ENCODE results near the gene BRIP1. TPM values are rescaled to one million over a fixed set of nuclear protein-coding genes. Genes with fewer than 3 reads are reported as not detected.

BRIP1 gene
- total RNA-seq, 1 donor from 2014 or later, result not detected

DNA sequence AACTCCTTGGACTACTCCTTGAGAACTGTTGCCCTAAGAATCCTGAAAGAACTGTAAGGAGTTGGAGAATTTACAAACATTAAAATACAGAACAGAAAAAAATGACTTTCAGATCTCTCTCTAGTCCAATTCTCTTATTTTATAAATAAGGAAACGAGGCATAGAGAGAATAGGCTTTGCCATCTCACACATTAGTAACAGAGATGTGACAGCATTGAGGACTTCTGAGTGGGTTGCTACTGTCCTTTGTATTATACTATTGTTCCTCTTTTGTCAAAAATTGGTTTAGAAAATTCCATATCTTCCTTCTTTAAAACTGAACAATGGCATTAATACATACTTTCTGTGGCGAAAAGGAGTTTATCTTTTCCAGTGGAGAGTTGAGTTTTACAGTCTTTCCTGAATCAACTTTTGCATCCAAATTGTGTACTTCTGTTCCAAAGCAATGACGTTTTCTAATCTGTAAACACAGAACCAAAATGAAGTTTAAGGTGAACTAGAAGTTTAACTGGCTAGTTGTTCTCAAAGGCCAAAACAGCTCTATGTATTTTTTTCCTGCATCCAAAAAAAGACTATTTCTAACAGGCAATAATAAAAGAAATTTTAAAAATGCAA is 16.5 kb downstream of the BRIP1 start:
- Histone ChIP-seq H3K4me3 (no peak overlapping the region), H3K27me3 (no peaks in the 10 kb centered on the region), H3K36me3 (no peaks in the 10 kb centered on the region), H3K4me1 (no peaks in the 10 kb centered on the region), H3K27ac (no peak overlapping the region), H3K9me3 (no peaks in the 10 kb centered on the region)
- intact Hi-C loops (cut with DNase I), result no loop called here
- no peak for DNase-seq (ENCODE audit: low spot score in 2 of 2)
- TF ChIP-seq, protein P1, sequence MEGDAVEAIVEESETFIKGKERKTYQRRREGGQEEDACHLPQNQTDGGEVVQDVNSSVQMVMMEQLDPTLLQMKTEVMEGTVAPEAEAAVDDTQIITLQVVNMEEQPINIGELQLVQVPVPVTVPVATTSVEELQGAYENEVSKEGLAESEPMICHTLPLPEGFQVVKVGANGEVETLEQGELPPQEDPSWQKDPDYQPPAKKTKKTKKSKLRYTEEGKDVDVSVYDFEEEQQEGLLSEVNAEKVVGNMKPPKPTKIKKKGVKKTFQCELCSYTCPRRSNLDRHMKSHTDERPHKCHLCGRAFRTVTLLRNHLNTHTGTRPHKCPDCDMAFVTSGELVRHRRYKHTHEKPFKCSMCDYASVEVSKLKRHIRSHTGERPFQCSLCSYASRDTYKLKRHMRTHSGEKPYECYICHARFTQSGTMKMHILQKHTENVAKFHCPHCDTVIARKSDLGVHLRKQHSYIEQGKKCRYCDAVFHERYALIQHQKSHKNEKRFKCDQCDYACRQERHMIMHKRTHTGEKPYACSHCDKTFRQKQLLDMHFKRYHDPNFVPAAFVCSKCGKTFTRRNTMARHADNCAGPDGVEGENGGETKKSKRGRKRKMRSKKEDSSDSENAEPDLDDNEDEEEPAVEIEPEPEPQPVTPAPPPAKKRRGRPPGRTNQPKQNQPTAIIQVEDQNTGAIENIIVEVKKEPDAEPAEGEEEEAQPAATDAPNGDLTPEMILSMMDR (IDR thresholded peaks at IDR 0.05), result no peak

GRCh38 chr17:61846088-61846487 is 17.2 kb downstream of the BRIP1 start:
- no peak for DNase-seq (ENCODE audit: low spot score in 2 of 2)
- intact Hi-C loops (cut with DNase I), result no loop called here
- no peak overlapping the region for H3K4me3 ChIP-seq

DNA sequence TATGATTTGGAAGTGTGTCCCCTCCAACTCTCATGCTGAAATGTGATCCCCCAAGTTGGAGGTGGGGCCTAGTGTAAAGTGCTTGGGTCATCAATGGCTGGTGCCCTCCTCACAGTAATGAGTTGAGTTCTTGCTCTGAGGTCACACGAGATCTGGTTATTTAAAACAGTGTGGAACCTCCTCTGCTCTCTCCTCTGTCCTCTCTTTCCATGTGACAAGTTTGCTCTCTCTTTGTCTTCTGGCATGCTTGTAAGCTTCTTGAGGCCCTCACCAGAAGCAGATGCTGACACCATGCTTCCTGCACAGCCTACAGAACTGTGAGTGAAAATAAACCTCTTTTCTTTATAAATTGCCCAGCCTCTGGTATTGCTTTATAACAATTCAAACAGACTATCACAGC is 19.9 kb downstream of the BRIP1 start:
- no peaks in the 10 kb centered on the region for H3K4me1 ChIP-seq
- H3K27ac ChIP-seq, result no peak overlapping the region
- no peaks in the 10 kb centered on the region for H3K36me3 ChIP-seq
- no peak overlapping the region for H3K4me3 ChIP-seq
- TF ChIP-seq, protein P1 (IDR thresholded peaks at IDR 0.05), result no peak
- no peak for DNase-seq (ENCODE audit: low spot score in 2 of 2)
- H3K9me3 ChIP-seq, result no peaks in the 10 kb centered on the region
- intact Hi-C loops (cut with DNase I), result no loop called here
- H3K27me3 ChIP-seq, result no peaks in the 10 kb centered on the region

More at GRCh38 chr17:61846088-61846487, 17.2 kb downstream of the BRIP1 start:
- TF ChIP-seq, protein P1 (IDR thresholded peaks at IDR 0.05), result no peak
- Histone ChIP-seq H3K9me3 (no peaks in the 10 kb centered on the region), H3K27ac (no peak overlapping the region), H3K27me3 (no peaks in the 10 kb centered on the region), H3K4me1 (no peaks in the 10 kb centered on the region), H3K36me3 (no peaks in the 10 kb centered on the region)

DNA sequence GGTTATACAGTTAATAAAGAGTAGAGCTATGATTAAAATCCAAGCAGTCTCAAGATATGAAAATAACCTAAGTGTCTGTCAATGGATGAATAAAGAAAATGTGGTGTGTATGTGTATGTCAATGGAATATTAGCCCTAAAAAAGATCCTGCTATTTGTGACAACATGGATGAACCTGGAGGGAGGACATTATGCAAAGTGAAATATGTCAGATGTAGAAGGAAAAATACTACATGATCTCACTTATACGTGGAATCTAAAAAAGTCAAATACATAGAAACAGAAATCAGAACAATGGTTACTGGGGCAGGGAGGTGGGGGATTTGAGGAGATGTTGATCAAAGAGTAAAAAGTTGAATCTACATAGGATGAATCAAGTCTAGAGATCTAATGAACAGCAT is 20.4 kb downstream of the BRIP1 start:
- intact Hi-C loops (cut with DNase I), result no loop called here
- DNase-seq (ENCODE audit: low spot score in 2 of 2), result no peak
- H3K27ac ChIP-seq, result no peak overlapping the region

GRCh38 chr17:61839300-61839786 is 24.0 kb downstream of the BRIP1 start:
- H3K9me3 ChIP-seq, result no peaks in the 10 kb centered on the region

More for the DNA sequence above, 20.4 kb downstream of the BRIP1 start:
- H3K36me3 ChIP-seq, result no peaks in the 10 kb centered on the region
- no peak overlapping the region for H3K4me3 ChIP-seq
- H3K9me3 ChIP-seq, result no peaks in the 10 kb centered on the region
- H3K27me3 ChIP-seq, result no peaks in the 10 kb centered on the region
- TF ChIP-seq, protein P1 (IDR thresholded peaks at IDR 0.05), result no peak
- H3K4me1 ChIP-seq, result no peaks in the 10 kb centered on the region

More at GRCh38 chr17:61839300-61839786, 24.0 kb downstream of the BRIP1 start:
- H3K27ac ChIP-seq, result no peak overlapping the region
- TF ChIP-seq, protein P1 (IDR thresholded peaks at IDR 0.05), result no peak
- intact Hi-C loops (cut with DNase I), result no loop called here
- DNase-seq (ENCODE audit: low spot score in 2 of 2), result no peak
- no peaks in the 10 kb centered on the region for H3K36me3 ChIP-seq
- no peaks in the 10 kb centered on the region for H3K27me3 ChIP-seq
- H3K4me3 ChIP-seq, result no peak overlapping the region
- no peaks in the 10 kb centered on the region for H3K4me1 ChIP-seq
